Measurements from ENCODE around the gene CCR5AS.

CCR5AS gene

GRCh38 chr3:46356909-46357308 lies 50.0 kb downstream of the CCR5AS start:
- ATAC-seq (ENCODE audit: insufficient read depth, low read depth) (no peak), DNase-seq (no peak)
- Histone ChIP-seq H4K20me1 (ENCODE audit: insufficient read depth, low read length) (no peaks in the 10 kb centered on the region), H3K9me3 (ENCODE audit: insufficient read depth, low read length, severe bottlenecking) (no peaks in the 10 kb centered on the region), H3K4me3 (ENCODE audit: low read depth in 1 of 2, low read length in 2 of 2) (no peak overlapping the region), H3K27ac (ENCODE audit: low read length) (no peak overlapping the region), H3K36me3 (ENCODE audit: insufficient read depth, low read length) (no peaks in the 10 kb centered on the region), H3K4me1 (ENCODE audit: insufficient read depth, low read length) (peaks cover 26% of the 10 kb centered on the region), H2AFZ (ENCODE audit: low read depth, low read length) (no peak overlapping the region), H3K27me3 (ENCODE audit: insufficient read depth, low read length, poor library complexity) (no peaks in the 10 kb centered on the region), H3K79me2 (ENCODE audit: insufficient read depth, low read length) (no peaks in the 10 kb centered on the region), H3K9ac (ENCODE audit: low read depth, low read length) (no peak overlapping the region), H3K4me2 (ENCODE audit: insufficient read depth, low read length) (no peak overlapping the region)
- TF ChIP-seq EZH2 (IDR thresholded peaks at IDR 0.05; ENCODE audit: borderline replicate concordance, low read depth, low read length, severe bottlenecking) = no peak
- no peak for TF ChIP-seq CTCF (IDR thresholded peaks at IDR 0.05; ENCODE audit: borderline replicate concordance, extremely low read depth, low read length, poor library complexity, severe bottlenecking)

DNA sequence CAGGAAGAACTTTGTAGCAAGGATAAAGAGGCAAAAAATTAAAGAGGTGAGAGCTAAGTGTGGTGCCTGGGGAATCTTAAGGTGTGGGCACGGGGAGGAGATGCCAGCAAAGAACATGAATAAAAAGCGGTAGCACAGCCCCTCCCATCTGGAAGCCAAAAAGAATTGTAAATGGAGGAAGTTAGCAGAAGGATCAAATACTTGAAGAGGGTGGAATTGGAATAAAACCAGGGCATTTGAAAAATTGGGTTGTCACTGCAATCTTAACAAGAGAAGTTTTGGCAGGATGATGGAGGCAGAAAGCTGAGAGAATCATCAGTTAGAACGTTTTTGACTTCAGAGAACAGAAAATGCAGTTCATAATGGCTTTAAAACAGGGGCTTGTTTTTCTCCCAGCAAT lies 50.6 kb downstream of the CCR5AS start:
- DNase-seq = no peak
- Histone ChIP-seq H3K9me3 (ENCODE audit: insufficient read depth, low read length, severe bottlenecking) (no peaks in the 10 kb centered on the region), H3K27ac (ENCODE audit: low read length) (no peak overlapping the region), H3K4me3 (ENCODE audit: low read depth in 1 of 2, low read length in 2 of 2) (no peak overlapping the region), H4K20me1 (ENCODE audit: insufficient read depth, low read length) (no peaks in the 10 kb centered on the region), H3K9ac (ENCODE audit: low read depth, low read length) (no peak overlapping the region), H3K4me2 (ENCODE audit: insufficient read depth, low read length) (no peak overlapping the region), H3K36me3 (ENCODE audit: insufficient read depth, low read length) (no peaks in the 10 kb centered on the region), H3K79me2 (ENCODE audit: insufficient read depth, low read length) (no peaks in the 10 kb centered on the region), H3K4me1 (ENCODE audit: insufficient read depth, low read length) (peaks cover 31% of the 10 kb centered on the region), H3K27me3 (ENCODE audit: insufficient read depth, low read length, poor library complexity) (no peaks in the 10 kb centered on the region), H2AFZ (ENCODE audit: low read depth, low read length) (no peak overlapping the region)
- ATAC-seq (ENCODE audit: insufficient read depth, low read depth) = no peak
- no peak for TF ChIP-seq CTCF (IDR thresholded peaks at IDR 0.05; ENCODE audit: borderline replicate concordance, extremely low read depth, low read length, poor library complexity, severe bottlenecking)
- no peak for TF ChIP-seq EZH2 (IDR thresholded peaks at IDR 0.05; ENCODE audit: borderline replicate concordance, low read depth, low read length, severe bottlenecking)

DNA sequence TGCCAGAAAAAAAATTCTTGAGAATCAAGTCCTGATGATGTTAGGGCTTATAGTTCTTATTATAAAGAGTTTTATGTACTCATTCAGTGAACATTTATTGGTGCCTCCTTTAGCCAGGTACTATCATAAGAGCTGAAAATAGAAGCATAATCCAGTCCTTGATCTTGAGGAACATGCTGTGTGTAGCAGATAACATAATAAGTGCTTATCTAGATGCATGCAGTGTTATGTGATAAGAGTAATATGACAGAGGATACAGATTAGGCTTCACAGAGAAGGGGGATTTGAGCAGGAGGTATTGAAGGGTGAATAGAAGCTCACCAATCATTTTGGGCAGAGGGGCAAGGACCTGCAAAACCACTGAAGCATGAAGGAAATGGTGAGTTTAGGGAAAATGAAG lies 51.9 kb downstream of the CCR5AS start:
- peaks cover 39% of the 10 kb centered on the region for H3K4me1 ChIP-seq (ENCODE audit: insufficient read depth, low read length)
- ATAC-seq (ENCODE audit: insufficient read depth, low read depth) (no peak), DNase-seq (no peak)
- no peak overlapping the region for H2AFZ ChIP-seq (ENCODE audit: low read depth, low read length)
- TF ChIP-seq CTCF (IDR thresholded peaks at IDR 0.05; ENCODE audit: borderline replicate concordance, extremely low read depth, low read length, poor library complexity, severe bottlenecking) (no peak), EZH2 (IDR thresholded peaks at IDR 0.05; ENCODE audit: borderline replicate concordance, low read depth, low read length, severe bottlenecking) (no peak)
- H3K36me3 ChIP-seq (ENCODE audit: insufficient read depth, low read length) = no peaks in the 10 kb centered on the region
- H3K4me3 ChIP-seq (ENCODE audit: low read depth in 1 of 2, low read length in 2 of 2) = no peak overlapping the region
- H3K27me3 ChIP-seq (ENCODE audit: insufficient read depth, low read length, poor library complexity) = no peaks in the 10 kb centered on the region
- H3K9me3 ChIP-seq (ENCODE audit: insufficient read depth, low read length, severe bottlenecking) = no peaks in the 10 kb centered on the region
- H3K79me2 ChIP-seq (ENCODE audit: insufficient read depth, low read length) = no peaks in the 10 kb centered on the region
- H3K9ac ChIP-seq (ENCODE audit: low read depth, low read length) = no peak overlapping the region
- no peak overlapping the region for H3K27ac ChIP-seq (ENCODE audit: low read length)
- no peaks in the 10 kb centered on the region for H4K20me1 ChIP-seq (ENCODE audit: insufficient read depth, low read length)
- H3K4me2 ChIP-seq (ENCODE audit: insufficient read depth, low read length) = no peak overlapping the region

DNA sequence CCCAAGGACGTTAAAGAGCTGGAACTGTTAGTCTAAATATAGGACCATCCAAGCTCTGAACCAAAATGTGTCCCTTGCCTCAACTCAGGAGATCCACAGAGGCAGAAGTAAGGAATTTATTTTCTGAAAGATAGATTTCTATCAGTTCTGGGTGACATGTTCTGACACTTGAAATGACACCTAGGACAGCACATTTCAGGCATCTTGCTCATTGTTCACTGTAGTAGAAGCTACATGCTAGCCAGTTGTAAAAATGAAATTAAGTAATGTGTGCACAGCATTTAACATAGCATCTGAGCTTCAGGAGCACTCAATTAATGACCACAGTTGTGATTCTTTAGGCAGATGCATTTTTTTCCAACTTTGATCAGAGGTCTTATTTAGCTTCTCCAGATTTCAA lies 52.4 kb downstream of the CCR5AS start:
- Histone ChIP-seq H2AFZ (ENCODE audit: low read depth, low read length) (no peak overlapping the region), H4K20me1 (ENCODE audit: insufficient read depth, low read length) (no peaks in the 10 kb centered on the region), H3K27ac (ENCODE audit: low read length) (peak overlapping the region; percentile 34; the same call in 1 of the 2 replicates), H3K27me3 (ENCODE audit: insufficient read depth, low read length, poor library complexity) (no peaks in the 10 kb centered on the region), H3K4me1 (ENCODE audit: insufficient read depth, low read length) (peaks cover 44% of the 10 kb centered on the region), H3K4me2 (ENCODE audit: insufficient read depth, low read length) (no peak overlapping the region), H3K79me2 (ENCODE audit: insufficient read depth, low read length) (no peaks in the 10 kb centered on the region), H3K4me3 (ENCODE audit: low read depth in 1 of 2, low read length in 2 of 2) (no peak overlapping the region), H3K36me3 (ENCODE audit: insufficient read depth, low read length) (no peaks in the 10 kb centered on the region), H3K9ac (ENCODE audit: low read depth, low read length) (no peak overlapping the region; the same call in 1 of the 2 replicates), H3K9me3 (ENCODE audit: insufficient read depth, low read length, severe bottlenecking) (no peaks in the 10 kb centered on the region)
- ATAC-seq (ENCODE audit: insufficient read depth, low read depth) = no peak
- TF ChIP-seq EZH2 (IDR thresholded peaks at IDR 0.05; ENCODE audit: borderline replicate concordance, low read depth, low read length, severe bottlenecking) (no peak), CTCF (IDR thresholded peaks at IDR 0.05; ENCODE audit: borderline replicate concordance, extremely low read depth, low read length, poor library complexity, severe bottlenecking) (no peak)
- no peak for DNase-seq
